GM10266 (cell line): ENCODE data around the gene SMCHD1.
"Not testable (repeated sequence)": the region's sequence is repeated elsewhere in the genome, so short reads cannot be mapped to it uniquely, and the experiment has no call there.

Experiments used
- DNase-seq: peaks from one replicate; pipeline ENCODE4 v3.0.0; 2012; ENCODE audit errors: extremely low spot score
- CTCF ChIP-seq: IDR thresholded peaks from 2 replicates; pipeline ENCODE4 v1.5.1; 2012; ENCODE audit warnings: mild to moderate bottlenecking, low read depth; ENCODE audit not compliant: control insufficient read depth, insufficient read depth; ENCODE audit errors: missing control alignments

SMCHD1 gene

DNA sequence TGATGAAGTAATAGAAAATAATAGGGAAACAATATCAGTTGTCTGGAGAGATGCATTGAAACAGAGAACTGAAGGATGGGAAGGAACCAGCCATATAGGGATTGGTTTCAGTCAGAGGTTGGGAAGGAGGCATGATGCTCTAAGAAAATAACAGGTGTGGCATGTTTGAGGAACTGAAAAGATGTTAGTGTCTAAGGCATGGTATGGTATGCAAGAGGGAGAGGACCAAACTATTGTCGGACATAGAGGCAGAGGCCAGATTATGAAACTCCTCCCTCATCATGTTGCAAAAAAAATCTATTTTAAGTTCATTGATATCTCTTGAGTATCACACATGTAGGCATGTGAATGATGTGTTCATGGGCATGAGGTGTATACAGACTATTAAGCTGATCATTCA, 142.4 kb downstream of the SMCHD1 start:
- DNase-seq = no peak
- TF ChIP-seq CTCF = no peak

GRCh38 chr18:2799369-2799768, 143.8 kb downstream of the SMCHD1 start:
- no peak for TF ChIP-seq CTCF
- DNase-seq = no peak

DNA sequence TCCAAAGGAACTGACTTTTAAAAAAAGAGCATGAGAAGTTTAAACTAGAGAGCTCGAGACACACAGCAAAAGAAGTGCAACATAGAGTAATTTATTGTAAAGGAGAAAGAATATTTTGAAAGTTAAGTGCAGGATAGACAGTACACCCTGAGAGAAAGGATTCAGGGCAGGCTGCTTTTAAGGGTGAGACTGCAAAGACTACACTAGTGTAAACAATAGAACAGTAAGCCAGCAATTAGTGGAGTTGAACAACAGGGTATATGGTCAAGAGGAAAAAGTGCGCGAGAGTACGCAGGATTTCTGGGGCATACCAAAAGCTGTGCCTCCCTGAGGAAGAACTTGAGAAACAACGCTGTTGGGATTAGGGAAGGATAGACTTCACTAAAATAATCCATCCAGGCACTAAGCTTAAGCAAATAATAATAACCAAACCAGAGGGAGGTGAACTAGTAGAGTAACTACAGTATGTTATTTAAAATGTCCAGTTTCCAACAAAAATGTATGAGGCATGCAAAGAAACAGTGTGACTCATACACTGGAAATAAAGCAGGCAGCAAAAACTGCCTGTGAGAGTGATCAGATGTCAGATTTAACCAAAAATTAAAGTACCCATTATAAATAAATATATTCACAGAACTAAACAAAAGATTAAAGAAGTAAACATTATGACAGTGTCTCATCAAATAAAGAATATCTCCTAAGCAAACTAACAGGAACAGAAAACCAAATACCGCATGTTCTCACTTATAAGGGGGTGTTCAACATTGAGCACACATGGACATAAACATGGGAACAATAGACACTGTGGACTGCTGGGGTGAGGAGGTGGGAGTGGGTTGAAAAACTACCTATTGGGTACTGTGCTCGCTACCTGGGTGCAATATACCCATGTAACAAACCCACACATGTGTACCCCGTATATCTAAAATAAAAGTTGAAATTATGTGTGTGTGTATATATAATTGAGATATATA, 150.7 kb downstream of the SMCHD1 start:
- DNase-seq = no peak

GRCh38 chr18:2808640-2809039, 153.1 kb downstream of the SMCHD1 start:
- not testable (repeated sequence) for DNase-seq

More for the DNA sequence above, 150.7 kb downstream of the SMCHD1 start:
- no peak for TF ChIP-seq CTCF

GRCh38 chr18:2809666-2810183, 154.2 kb downstream of the SMCHD1 start:
- not testable (repeated sequence) for DNase-seq

DNA sequence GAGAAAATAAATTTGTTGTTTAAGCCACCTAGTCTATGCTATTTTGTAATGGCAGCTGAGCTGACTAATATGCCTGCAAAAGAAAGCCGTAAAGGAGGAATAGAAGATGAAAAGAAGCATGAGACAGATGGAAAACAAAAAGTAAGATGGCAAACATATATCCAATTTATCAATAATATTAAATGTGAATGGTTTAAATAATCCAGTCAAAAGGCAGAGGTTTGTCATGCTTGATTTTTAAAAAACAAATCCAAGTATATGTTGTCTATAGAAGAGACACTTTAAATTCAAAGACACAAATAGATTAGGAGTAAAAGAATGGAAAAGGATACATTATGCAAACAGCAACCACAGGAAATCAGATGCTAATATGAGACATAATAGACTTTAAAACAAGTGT, 155.9 kb downstream of the SMCHD1 start:
- no peak for DNase-seq

DNA sequence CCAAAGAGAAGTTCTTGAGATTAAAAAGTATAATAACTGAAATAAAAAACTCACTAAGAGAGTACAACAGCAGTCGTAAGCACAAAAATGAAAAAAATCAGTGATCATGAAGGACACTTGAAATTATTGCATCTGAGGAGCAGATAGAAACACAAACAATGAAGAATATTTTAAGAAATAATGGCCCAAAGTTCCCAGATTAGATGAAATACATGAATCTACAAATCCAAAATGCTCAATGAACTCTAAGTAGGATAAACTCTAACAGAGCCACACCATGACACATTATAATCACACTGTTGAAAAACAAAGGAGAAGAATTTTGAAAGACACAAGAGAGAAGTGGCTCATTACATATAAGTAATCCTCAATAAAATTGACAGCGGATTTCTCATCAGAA, 159.4 kb downstream of the SMCHD1 start:
- DNase-seq = no peak
- TF ChIP-seq CTCF = no peak

More for the DNA sequence above, 155.9 kb downstream of the SMCHD1 start:
- TF ChIP-seq CTCF = no peak

DNA sequence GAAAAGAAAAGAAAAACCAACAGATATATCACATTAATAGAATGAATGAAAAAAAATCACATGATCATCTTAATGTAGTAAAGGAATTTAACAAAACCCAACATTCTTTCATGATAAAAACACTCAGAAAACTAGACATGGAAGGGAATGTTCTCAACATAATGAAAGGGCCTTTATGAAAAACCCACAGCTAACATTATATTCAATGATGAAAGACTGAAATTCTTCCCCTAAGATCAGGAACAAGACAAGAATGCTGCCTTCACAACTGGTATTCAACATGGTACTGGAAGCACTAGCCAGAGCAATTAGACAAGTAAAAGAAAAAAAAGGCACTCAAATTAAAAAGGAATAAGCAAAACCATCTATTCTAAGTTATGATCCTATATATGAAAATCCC, 162.8 kb downstream of the SMCHD1 start:
- no peak for DNase-seq
- TF ChIP-seq CTCF = no peak
